Lower lobe of right lung (tissue), 2 donors: Measurements from ENCODE around the gene DPYD. TPM values are rescaled to one million over a fixed set of nuclear protein-coding genes. Genes with fewer than 3 reads are reported as not detected.

ENCODE experiments used
- ATAC-seq, 2 donors: fragments of 200-7000 bp; cut with Tn5 transposase; one replicate each; pipeline ENCODE4 v1.9.1; 2020 to 2022; ENCODE audit warnings: mild to moderate bottlenecking in 2 of 2, moderate library complexity in 2 of 2
- DNase-seq: peaks from one replicate; pipeline ENCODE4 v3.0.0-alpha.2; 2020
- H3K27ac ChIP-seq: fragments of 200-600 bp; one replicate; pipeline ENCODE4 v1.8.0; 2022
- H3K27me3 ChIP-seq: fragments of 200-600 bp; one replicate; pipeline ENCODE4 v1.8.0; 2022; ENCODE audit warnings: low read depth
- H3K36me3 ChIP-seq: fragments of 200-600 bp; one replicate; pipeline ENCODE4 v1.8.0; 2022; ENCODE audit warnings: mild to moderate bottlenecking
- H3K4me1 ChIP-seq: fragments of 200-600 bp; one replicate; pipeline ENCODE4 v1.8.0; 2022
- H3K4me3 ChIP-seq: fragments of 200-600 bp; one replicate; pipeline ENCODE4 v1.8.0; 2022; ENCODE audit warnings: mild to moderate bottlenecking
- H3K9me3 ChIP-seq: fragments of 200-600 bp; one replicate; pipeline ENCODE4 v1.8.0; 2022
- CTCF ChIP-seq: fragments of 200-600 bp; IDR thresholded peaks from one replicate; pipeline ENCODE4 v1.8.0; 2022; ENCODE audit warnings: antibody characterized with exemption, mild to moderate bottlenecking
- intact Hi-C: fragments of 100-400 bp; cut with DNase I; formaldehyde crosslinking; loops from one replicate; pipeline ENCODE4 v1.11.0; 2022
- total RNA-seq: library from RNA; stranded (reverse); fragmentation: NEBNext Ultra II Directional; extraction: Animal tissue kit (Norgen Biotek cat#: 25700); gene quantifications from one replicate; pipeline ENCODE4 v1.2.1, GENCODE V29; 2021
- donor health status: DM: no; HTN: yes; CAD: no; lungs with severe emphysema.

The DPYD gene
- total RNA-seq, 1 donor from 2014 or later: 91.9 TPM

GRCh38 chr1:97834899-97835298, 85.9 kb downstream of the DPYD start:
- H3K9me3 ChIP-seq: no peaks in the 10 kb centered on the region
- no peak overlapping the region for H3K27ac ChIP-seq
- no peaks in the 10 kb centered on the region for H3K27me3 ChIP-seq
- H3K4me1 ChIP-seq: no peaks in the 10 kb centered on the region
- H3K4me3 ChIP-seq: no peak overlapping the region
- H3K36me3 ChIP-seq: no peaks in the 10 kb centered on the region
- no peak for ATAC-seq
- intact Hi-C loops: no loop called here
- DNase-seq: no peak
- TF ChIP-seq CTCF: no peak

GRCh38 chr1:97833881-97834280, 87.0 kb downstream of the DPYD start:
- DNase-seq (no peak), ATAC-seq (no peak)
- Histone ChIP-seq H3K27ac (no peak overlapping the region), H3K27me3 (no peaks in the 10 kb centered on the region), H3K9me3 (no peaks in the 10 kb centered on the region), H3K4me1 (no peaks in the 10 kb centered on the region), H3K4me3 (no peak overlapping the region), H3K36me3 (no peaks in the 10 kb centered on the region)
- intact Hi-C loops: no loop called here
- no peak for TF ChIP-seq CTCF

GRCh38 chr1:97832481-97832880, 88.4 kb downstream of the DPYD start:
- Histone ChIP-seq H3K4me1 (no peaks in the 10 kb centered on the region), H3K27me3 (no peaks in the 10 kb centered on the region), H3K36me3 (no peaks in the 10 kb centered on the region), H3K27ac (no peak overlapping the region), H3K9me3 (no peaks in the 10 kb centered on the region), H3K4me3 (no peak overlapping the region)
- no peak for TF ChIP-seq CTCF
- ATAC-seq (no peak), DNase-seq (no peak)
- intact Hi-C loops: no loop called here

- Histone ChIP-seq H3K4me1 (no peaks in the 10 kb centered on the region), H3K36me3 (no peaks in the 10 kb centered on the region), H3K4me3 (no peak overlapping the region), H3K9me3 (no peaks in the 10 kb centered on the region), H3K27ac (no peak overlapping the region), H3K27me3 (no peaks in the 10 kb centered on the region)
- intact Hi-C loops: no loop called here
- no peak for ATAC-seq
- TF ChIP-seq CTCF: no peak
- DNase-seq: no peak
Observed at GRCh38 chr1:97827887-97828286, 92.9 kb downstream of the DPYD start.

- ATAC-seq (no peak), DNase-seq (no peak)
- Histone ChIP-seq H3K4me3 (no peak overlapping the region), H3K36me3 (no peaks in the 10 kb centered on the region), H3K9me3 (no peaks in the 10 kb centered on the region), H3K27ac (no peak overlapping the region), H3K4me1 (no peaks in the 10 kb centered on the region), H3K27me3 (no peaks in the 10 kb centered on the region)
- intact Hi-C loops: no loop called here
- no peak for TF ChIP-seq CTCF
Observed at GRCh38 chr1:97826820-97827219, 94.0 kb downstream of the DPYD start.

- TF ChIP-seq CTCF: no peak
- DNase-seq (no peak), ATAC-seq (no peak)
- Histone ChIP-seq H3K27ac (no peak overlapping the region), H3K36me3 (no peaks in the 10 kb centered on the region), H3K4me3 (no peak overlapping the region), H3K27me3 (no peaks in the 10 kb centered on the region), H3K9me3 (no peaks in the 10 kb centered on the region), H3K4me1 (no peaks in the 10 kb centered on the region)
- intact Hi-C loops: no loop called here
Observed at GRCh38 chr1:97824624-97825023, 96.2 kb downstream of the DPYD start.
